RWPE1 (cell line): ENCODE measurements around the gene SLC5A3.

Experiments
- CTCF ChIA-PET: fragments of 350-600 bp; sonication (Branson Sonifier 250); formaldehyde crosslinking; extraction: SDS; loops from one replicate; lab custom pipeline; 2021; lab: Yijun Ruan, JAX
- POLR2A ChIA-PET: fragments of 400-600 bp; formaldehyde crosslinking; extraction: SDS; loops from one replicate; lab custom pipeline; 2020; ENCODE audit warnings: antibody characterized with exemption; ENCODE audit not compliant: low non-redundant PET; lab: Yijun Ruan, JAX
- DNase-seq: peaks from one replicate; pipeline ENCODE4 v3.0.0; 2012; ENCODE audit warnings: low spot score
- H3K27ac ChIP-seq: fragments of 450-650 bp; 2 replicates; pipeline ENCODE4 v1.5.1; 2017
- TF ChIP-seq, protein P1 (sequence below): fragments of 450-650 bp; conservative IDR thresholded peaks from 2 replicates; pipeline ENCODE4 v1.5.1; 2017; ENCODE audit warnings: low read depth, mild to moderate bottlenecking

The SLC5A3 gene

GRCh38 chr21:34115160-34115559 is 41.8 kb downstream of the SLC5A3 start:
- TF ChIP-seq, protein P1, sequence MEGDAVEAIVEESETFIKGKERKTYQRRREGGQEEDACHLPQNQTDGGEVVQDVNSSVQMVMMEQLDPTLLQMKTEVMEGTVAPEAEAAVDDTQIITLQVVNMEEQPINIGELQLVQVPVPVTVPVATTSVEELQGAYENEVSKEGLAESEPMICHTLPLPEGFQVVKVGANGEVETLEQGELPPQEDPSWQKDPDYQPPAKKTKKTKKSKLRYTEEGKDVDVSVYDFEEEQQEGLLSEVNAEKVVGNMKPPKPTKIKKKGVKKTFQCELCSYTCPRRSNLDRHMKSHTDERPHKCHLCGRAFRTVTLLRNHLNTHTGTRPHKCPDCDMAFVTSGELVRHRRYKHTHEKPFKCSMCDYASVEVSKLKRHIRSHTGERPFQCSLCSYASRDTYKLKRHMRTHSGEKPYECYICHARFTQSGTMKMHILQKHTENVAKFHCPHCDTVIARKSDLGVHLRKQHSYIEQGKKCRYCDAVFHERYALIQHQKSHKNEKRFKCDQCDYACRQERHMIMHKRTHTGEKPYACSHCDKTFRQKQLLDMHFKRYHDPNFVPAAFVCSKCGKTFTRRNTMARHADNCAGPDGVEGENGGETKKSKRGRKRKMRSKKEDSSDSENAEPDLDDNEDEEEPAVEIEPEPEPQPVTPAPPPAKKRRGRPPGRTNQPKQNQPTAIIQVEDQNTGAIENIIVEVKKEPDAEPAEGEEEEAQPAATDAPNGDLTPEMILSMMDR = no peak
- no peak overlapping the region for H3K27ac ChIP-seq
- CTCF ChIA-PET = no interaction called here
- POLR2A ChIA-PET = no interaction called here
- DNase-seq = no peak

DNA sequence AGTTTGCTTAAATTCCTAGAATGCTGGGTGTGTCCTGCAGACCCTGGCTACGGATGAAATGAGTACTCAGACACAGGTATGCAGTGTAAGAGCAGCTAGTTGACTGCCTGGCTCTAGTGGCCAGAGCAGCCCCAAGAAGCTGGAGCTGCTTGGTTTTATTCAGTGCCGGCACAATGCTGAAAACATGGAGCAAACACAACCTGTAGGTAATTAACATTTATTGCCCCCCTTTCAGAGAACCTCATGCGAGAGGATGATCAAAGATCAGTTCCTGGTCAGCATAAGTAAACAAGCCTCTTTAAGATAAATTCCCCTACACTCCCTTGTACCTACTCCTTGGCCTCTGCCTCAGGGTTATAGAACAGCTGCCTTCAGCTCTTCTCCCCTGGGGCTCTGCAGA is 43.2 kb downstream of the SLC5A3 start:
- TF ChIP-seq, protein P1 = no peak
- ChIA-PET POLR2A (no interaction called here), CTCF (no interaction called here)
- no peak for DNase-seq
- no peak overlapping the region for H3K27ac ChIP-seq

DNA sequence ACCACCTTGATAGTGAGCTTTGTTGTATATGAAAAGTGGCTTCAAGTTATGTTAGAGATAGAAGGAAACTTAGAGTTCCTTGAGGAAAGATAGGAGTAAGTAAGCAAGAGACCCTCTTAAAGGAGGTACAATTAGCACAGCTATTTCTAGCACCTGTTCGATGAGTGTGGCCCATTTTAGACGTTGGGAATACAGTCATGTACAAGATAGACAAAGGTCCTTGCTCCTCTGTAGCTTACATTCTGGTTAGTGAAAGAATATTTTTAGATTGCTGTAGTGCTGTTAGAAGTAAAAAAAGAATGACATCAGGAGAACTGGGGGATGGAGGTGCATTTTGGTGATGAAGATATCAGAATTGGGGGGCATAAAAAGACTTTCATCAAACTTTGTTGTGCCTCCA is 47.5 kb downstream of the SLC5A3 start:
- no peak overlapping the region for H3K27ac ChIP-seq
- POLR2A ChIA-PET = no interaction called here
- TF ChIP-seq, protein P1 = no peak
- no peak for DNase-seq
- CTCF ChIA-PET = interaction anchor here (0.6 kb wide), 1 partner anchor 242 kb away, joined by 4 read pairs; no protein-coding TSS in a partner anchor

GRCh38 chr21:34122047-34122446 is 48.7 kb downstream of the SLC5A3 start:
- TF ChIP-seq, protein P1 = no peak
- ChIA-PET POLR2A (no interaction called here), CTCF (interaction anchor here (1.3 kb wide), 1 partner anchor 198 kb away, joined by 8 read pairs; no protein-coding TSS in a partner anchor)
- DNase-seq = no peak
- no peak overlapping the region for H3K27ac ChIP-seq
